Measurements from ENCODE around the gene STPG3.

DNA sequence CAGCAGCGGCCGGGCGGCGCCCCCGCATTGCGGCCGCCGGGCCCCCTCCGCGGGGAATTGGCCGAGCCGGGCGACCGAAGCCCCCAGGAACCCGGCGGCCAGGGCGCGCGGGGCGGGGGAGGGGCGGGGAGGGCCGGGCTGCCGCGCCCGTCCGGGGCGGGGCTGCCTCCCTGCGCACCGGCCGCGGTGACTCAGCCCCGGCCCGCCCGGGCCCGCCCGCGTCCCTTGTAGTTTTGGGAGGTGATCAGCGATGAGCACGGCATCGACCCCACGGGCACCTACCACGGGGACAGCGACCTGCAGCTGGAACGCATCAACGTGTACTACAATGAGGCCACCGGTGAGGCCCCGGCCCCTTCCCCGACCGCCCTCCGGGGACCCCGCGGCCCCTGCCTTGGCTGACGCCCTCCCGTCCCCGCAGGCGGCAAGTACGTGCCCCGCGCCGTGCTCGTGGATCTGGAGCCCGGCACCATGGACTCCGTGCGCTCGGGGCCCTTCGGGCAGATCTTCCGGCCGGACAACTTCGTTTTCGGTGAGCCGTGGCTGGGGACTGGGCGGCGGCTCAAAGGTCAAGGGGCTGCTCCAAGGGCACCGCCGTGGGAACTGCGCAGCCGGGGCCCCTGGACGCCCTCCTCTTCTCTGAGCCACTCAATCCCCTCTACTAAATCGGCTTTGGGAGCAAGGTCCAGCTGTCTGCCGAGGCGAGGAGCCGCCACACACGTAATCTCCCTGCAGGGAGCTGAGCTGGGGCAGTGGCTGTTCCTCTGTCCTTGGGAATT, 9.4 kb upstream of the STPG3 start:
- TF ChIP-seq GATA2 (IDR thresholded peaks at IDR 0.05; ENCODE audit: low read depth, low read length) (no peak), GATA3 (IDR thresholded peaks at IDR 0.05; ENCODE audit: low read depth, low read length) (no peak)
